ENCODE measurements around the gene FAM120A. TPM values are rescaled to one million over a fixed set of nuclear protein-coding genes. Genes with fewer than 3 reads are reported as not detected.
"Not testable (repeated sequence)": the region's sequence is repeated elsewhere in the genome, so short reads cannot be mapped to it uniquely, and the experiment has no call there.

Gene FAM120A
- total RNA-seq, 1 experiment from 2014 or later, result 162 TPM

GRCh38 chr9:93435386-93435785 lies 16.1 kb upstream of the FAM120A start:
- peaks cover 6% of the 10 kb centered on the region for H3K9me3 Mint-ChIP-seq (ENCODE audit: unreplicated experiment)
- intact Hi-C loops (cut with micrococcal nuclease), result no loop called here
- H3K27me3 Mint-ChIP-seq (ENCODE audit: insufficient read depth, unreplicated experiment), result no peaks in the 10 kb centered on the region
- ChIA-PET POLR2A (no interaction called here), CTCF (interaction anchor here (1.0 kb wide), 1 partner anchor 327 kb away, joined by 4 read pairs; no protein-coding TSS in a partner anchor)
- no peak overlapping the region for H3K27ac Mint-ChIP-seq (ENCODE audit: low read depth, unreplicated experiment)
- no peak overlapping the region for H3K4me3 Mint-ChIP-seq (ENCODE audit: unreplicated experiment)
- H3K4me1 Mint-ChIP-seq (ENCODE audit: insufficient read depth, unreplicated experiment), result no peaks in the 10 kb centered on the region
- TF ChIP-seq CTCF (IDR thresholded peaks at IDR 0.05; ENCODE audit: unreplicated experiment), result no peak
- no TSS peak for BruUV-seq (replicated peaks)
- no peaks in the 10 kb centered on the region for H3K36me3 Mint-ChIP-seq (ENCODE audit: insufficient read depth, unreplicated experiment)
- DNase-seq (ENCODE audit: unreplicated experiment), result no peak

- POLR2A ChIA-PET, result interaction anchor here (0.7 to 1.6 kb wide), 2 partner anchors 9 to 15 kb away, joined by 3 to 10 read pairs; partner anchors contain the start of gene FAM120A
- peaks cover 6% of the 10 kb centered on the region for H3K9me3 Mint-ChIP-seq (ENCODE audit: unreplicated experiment)
- H3K4me3 Mint-ChIP-seq (ENCODE audit: unreplicated experiment), result no peak overlapping the region
- DNase-seq (ENCODE audit: unreplicated experiment), result peak; percentile 24
- no peaks in the 10 kb centered on the region for H3K36me3 Mint-ChIP-seq (ENCODE audit: insufficient read depth, unreplicated experiment)
- H3K27me3 Mint-ChIP-seq (ENCODE audit: insufficient read depth, unreplicated experiment), result no peaks in the 10 kb centered on the region
- no peaks in the 10 kb centered on the region for H3K4me1 Mint-ChIP-seq (ENCODE audit: insufficient read depth, unreplicated experiment)
- intact Hi-C loops (cut with micrococcal nuclease), result no loop called here
- no peak for TF ChIP-seq CTCF (IDR thresholded peaks at IDR 0.05; ENCODE audit: unreplicated experiment)
- CTCF ChIA-PET, result no interaction called here
- BruUV-seq (replicated peaks), result no TSS peak
- H3K27ac Mint-ChIP-seq (ENCODE audit: low read depth, unreplicated experiment), result no peak overlapping the region
Observed at GRCh38 chr9:93436218-93436617, 15.3 kb upstream of the FAM120A start.

GRCh38 chr9:93436655-93437407 lies 14.7 kb upstream of the FAM120A start:
- Mint-ChIP-seq H3K4me1 (ENCODE audit: insufficient read depth, unreplicated experiment) (no peaks in the 10 kb centered on the region), H3K9me3 (ENCODE audit: unreplicated experiment) (peaks cover 6% of the 10 kb centered on the region), H3K27me3 (ENCODE audit: insufficient read depth, unreplicated experiment) (no peaks in the 10 kb centered on the region), H3K4me3 (ENCODE audit: unreplicated experiment) (no peak overlapping the region), H3K36me3 (ENCODE audit: insufficient read depth, unreplicated experiment) (no peaks in the 10 kb centered on the region), H3K27ac (ENCODE audit: low read depth, unreplicated experiment) (no peak overlapping the region)
- ChIA-PET POLR2A (interaction anchor here (0.7 to 1.6 kb wide), 3 partner anchors 8 to 1512 kb away, joined by 3 to 10 read pairs (median 3); partner anchors contain the start of gene FAM120A), CTCF (no interaction called here)
- BruUV-seq (replicated peaks), result no TSS peak
- intact Hi-C loops (cut with micrococcal nuclease), result no loop called here
- no peak for DNase-seq (ENCODE audit: unreplicated experiment)
- TF ChIP-seq CTCF (IDR thresholded peaks at IDR 0.05; ENCODE audit: unreplicated experiment), result no peak

GRCh38 chr9:93437996-93438395 lies 13.5 kb upstream of the FAM120A start:
- Mint-ChIP-seq H3K27me3 (ENCODE audit: insufficient read depth, unreplicated experiment) (no peaks in the 10 kb centered on the region), H3K36me3 (ENCODE audit: insufficient read depth, unreplicated experiment) (no peaks in the 10 kb centered on the region), H3K4me1 (ENCODE audit: insufficient read depth, unreplicated experiment) (no peaks in the 10 kb centered on the region), H3K27ac (ENCODE audit: low read depth, unreplicated experiment) (no peak overlapping the region), H3K9me3 (ENCODE audit: unreplicated experiment) (peaks cover 6% of the 10 kb centered on the region), H3K4me3 (ENCODE audit: unreplicated experiment) (no peak overlapping the region)
- TF ChIP-seq CTCF (IDR thresholded peaks at IDR 0.05; ENCODE audit: unreplicated experiment), result no peak
- POLR2A ChIA-PET, result no interaction called here
- no peak for DNase-seq (ENCODE audit: unreplicated experiment)
- CTCF ChIA-PET, result no interaction called here
- BruUV-seq (replicated peaks), result no TSS peak
- intact Hi-C loops (cut with micrococcal nuclease), result no loop called here

DNA sequence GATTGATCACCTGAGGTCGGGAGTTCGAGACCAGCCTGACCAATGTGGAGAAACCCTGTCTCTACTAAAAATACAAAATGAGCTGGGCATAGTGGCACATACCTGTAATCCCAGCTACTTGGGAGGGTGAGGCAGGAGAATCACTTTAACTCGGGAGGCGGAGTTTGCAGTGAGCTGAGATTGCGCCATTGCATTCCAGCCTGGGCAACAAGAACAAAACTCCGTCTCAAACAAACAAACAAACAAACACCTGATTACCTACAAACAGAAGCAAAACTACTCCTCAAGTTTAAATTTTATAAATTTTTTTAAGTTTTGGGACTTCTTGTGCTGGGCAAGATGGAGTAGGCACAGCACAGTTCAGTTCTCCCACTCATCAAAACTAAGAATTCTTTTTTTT lies 12.2 kb upstream of the FAM120A start:
- H3K27ac Mint-ChIP-seq (ENCODE audit: low read depth, unreplicated experiment); H3K9me3 Mint-ChIP-seq (ENCODE audit: unreplicated experiment); H3K36me3 Mint-ChIP-seq (ENCODE audit: insufficient read depth, unreplicated experiment); H3K4me3 Mint-ChIP-seq (ENCODE audit: unreplicated experiment); intact Hi-C loops (cut with micrococcal nuclease); H3K4me1 Mint-ChIP-seq (ENCODE audit: insufficient read depth, unreplicated experiment); H3K27me3 Mint-ChIP-seq (ENCODE audit: insufficient read depth, unreplicated experiment); CTCF ChIA-PET; DNase-seq (ENCODE audit: unreplicated experiment); BruUV-seq (replicated peaks): not testable (repeated sequence)
- POLR2A ChIA-PET, result interaction anchor here (0.9 kb wide), 1 partner anchor 11 kb away, joined by 3 read pairs; no protein-coding TSS in a partner anchor
